Head of caudate nucleus (tissue), 42 donors: Measurements from ENCODE around the gene SMAD1.
"Not testable (repeated sequence)": the region's sequence is repeated elsewhere in the genome, so short reads cannot be mapped to it uniquely, and the experiment has no call there.

Source experiments
- DNase-seq, 42 donors: peaks; one replicate each; pipeline versions ENCODE4 v3.0.0 to v3.0.0-alpha.2; 2020 to 2021; ENCODE audit warnings: mixed read lengths in 7 of 42
- intact Hi-C: fragments of 100-400 bp; cut with DNase I; formaldehyde crosslinking; loops from one replicate; pipeline ENCODE4 v1.15.0; 2022

The SMAD1 gene

DNA sequence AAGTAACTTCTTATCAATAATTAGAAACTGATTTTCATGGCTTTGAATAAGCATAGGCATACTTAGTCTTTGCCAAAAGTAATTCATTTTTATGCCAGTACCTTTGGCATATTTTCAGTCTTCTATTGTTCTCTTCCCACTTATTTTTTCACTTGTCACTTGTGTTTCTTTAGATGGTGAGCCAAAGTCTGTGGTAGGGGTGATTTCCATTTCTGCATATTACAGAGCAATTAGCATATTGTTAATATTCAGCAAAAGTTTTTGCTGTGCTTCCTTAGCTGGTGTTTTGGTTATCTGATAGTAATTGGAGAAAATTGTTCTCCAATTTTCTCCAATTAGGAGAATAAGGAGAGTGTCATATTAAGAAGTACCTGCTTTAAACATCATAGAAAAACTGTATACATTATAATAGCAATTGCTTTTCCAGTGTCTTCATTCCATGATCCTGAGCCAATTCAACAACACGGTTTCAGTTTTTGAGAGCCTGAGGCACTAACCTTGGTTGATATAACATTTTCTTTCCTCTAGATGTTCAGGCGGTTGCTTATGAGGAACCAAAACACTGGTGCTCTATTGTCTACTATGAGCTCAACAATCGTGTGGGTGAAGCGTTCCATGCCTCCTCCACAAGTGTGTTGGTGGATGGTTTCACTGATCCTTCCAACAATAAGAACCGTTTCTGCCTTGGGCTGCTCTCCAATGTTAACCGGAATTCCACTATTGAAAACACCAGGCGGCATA, 64.7 kb downstream of the SMAD1 start:
- no peak for DNase-seq
- intact Hi-C loops, result no loop called here

DNA sequence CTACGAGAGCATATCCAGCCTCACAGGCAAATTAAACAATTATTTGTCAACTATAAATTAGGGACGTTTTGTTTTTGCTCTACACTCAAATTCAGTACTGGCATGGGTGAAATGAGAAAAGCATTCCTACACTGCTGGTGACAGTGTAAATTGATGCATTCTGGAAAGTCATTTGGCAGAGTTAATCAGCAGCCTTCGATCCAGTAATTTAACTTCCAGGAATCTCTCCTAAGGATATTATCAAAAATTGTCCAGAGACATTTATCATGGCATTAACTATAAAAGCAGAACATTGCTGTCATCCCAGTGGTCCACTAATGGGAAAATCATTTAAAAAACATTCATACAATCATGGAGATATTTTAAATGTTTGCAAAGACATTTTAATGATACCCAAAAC, 70.0 kb downstream of the SMAD1 start:
- intact Hi-C loops, result no loop called here
- DNase-seq, result no peak

GRCh38 chr4:145552181-145552822, 70.6 kb downstream of the SMAD1 start:
- no peak for DNase-seq
- intact Hi-C loops, result no loop called here

DNA sequence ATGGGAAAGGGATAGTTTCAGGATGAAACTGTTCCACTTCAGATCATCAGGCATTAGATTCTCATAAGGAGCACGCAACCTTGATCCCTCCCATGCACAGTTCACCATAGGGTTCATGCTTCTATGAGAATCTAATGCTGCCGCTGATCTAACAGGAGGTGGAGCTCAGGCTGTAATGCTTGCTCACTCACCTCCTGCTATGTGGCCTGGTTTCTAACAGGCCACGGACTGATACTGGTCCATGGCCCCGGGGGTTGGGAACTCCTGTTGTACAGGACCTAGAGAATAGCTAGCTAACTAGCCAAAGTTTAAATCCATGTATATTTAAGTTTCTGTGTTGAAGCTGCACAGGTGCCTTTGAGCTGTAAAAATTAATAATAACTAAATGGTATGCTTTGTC, 71.7 kb downstream of the SMAD1 start:
- DNase-seq, result no peak
- intact Hi-C loops, result no loop called here

DNA sequence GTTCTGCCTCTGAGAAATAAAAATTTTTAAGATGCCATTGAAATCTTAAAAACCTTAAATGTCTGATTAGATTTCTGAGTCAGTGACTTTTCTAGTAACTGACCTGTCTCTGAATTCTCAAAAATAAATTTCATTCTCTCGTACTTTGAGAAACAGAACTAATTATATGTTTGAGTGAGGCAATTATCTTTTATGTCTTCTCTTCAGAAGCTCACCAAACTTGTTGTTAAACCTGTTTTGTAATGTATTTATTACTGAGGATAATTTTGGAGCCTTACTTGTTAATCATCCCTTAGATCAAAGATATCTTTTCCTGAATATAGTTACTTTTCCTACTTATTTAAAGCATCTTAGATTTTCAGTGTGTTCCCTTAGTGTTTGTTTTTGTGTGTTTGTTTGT, 73.0 kb downstream of the SMAD1 start:
- intact Hi-C loops, result no loop called here

DNA sequence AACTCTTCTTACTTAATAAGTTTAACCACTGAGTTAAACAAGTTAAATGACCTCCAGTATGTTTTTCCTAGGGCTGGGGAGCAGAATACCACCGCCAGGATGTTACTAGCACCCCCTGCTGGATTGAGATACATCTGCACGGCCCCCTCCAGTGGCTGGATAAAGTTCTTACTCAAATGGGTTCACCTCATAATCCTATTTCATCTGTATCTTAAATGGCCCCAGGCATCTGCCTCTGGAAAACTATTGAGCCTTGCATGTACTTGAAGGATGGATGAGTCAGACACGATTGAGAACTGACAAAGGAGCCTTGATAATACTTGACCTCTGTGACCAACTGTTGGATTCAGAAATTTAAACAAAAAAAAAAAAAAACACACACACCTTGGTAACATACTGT, 76.1 kb downstream of the SMAD1 start:
- intact Hi-C loops, result no loop called here
- peak in 40 of 42 donors; percentile 22 to 86 (median 60) for DNase-seq

More for the DNA sequence above, 73.0 kb downstream of the SMAD1 start:
- DNase-seq, result no peak

GRCh38 chr4:145563293-145563985, 81.8 kb downstream of the SMAD1 start:
- no peak for DNase-seq
- intact Hi-C loops, result no loop called here

- intact Hi-C loops, result no loop called here
- no peak for DNase-seq
These were observed 82.9 kb downstream of the SMAD1 start for GRCh38 chr4:145564540-145564939.

- no peak for DNase-seq
- intact Hi-C loops, result no loop called here
These were observed 83.7 kb downstream of the SMAD1 start for GRCh38 chr4:145565328-145565727.

DNA sequence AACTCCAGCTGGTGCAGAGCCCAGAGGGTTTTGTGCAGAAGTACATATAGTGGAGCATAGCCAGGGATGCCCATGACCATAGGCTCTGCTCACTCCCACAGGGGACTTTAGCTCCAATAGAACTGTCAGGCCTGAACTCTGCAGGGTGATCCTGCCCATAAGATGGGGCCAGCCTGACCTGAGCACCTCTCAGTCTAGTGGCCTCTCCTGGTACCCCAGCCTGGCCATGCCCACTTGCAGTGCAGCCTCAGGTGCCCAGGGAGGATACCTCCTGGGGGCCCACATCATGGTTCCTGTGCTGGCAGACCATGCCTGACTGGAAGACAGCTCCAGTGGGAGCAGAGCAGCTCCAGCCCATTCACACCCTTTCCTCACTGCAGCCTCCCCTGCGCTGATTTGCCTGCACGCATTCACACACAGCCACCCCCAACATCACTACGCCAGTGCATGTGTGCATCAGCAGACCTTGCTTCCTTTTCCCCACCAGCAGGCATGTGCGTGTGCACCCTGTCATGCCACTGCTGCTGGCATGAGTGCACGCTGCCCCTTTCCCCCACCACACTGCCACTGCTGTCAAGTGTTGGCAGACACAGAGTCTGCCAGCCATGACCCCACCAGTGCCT, 84.5 kb downstream of the SMAD1 start:
- peak in 14 of 42 donors; percentile 10 to 53 (median 32) for DNase-seq
- intact Hi-C loops, result no loop called here

- intact Hi-C loops, result no loop called here
- DNase-seq, result peak in 25 of 42 donors; percentile 8 to 76 (median 33)
These were observed 85.1 kb downstream of the SMAD1 start for GRCh38 chr4:145566768-145567167.

DNA sequence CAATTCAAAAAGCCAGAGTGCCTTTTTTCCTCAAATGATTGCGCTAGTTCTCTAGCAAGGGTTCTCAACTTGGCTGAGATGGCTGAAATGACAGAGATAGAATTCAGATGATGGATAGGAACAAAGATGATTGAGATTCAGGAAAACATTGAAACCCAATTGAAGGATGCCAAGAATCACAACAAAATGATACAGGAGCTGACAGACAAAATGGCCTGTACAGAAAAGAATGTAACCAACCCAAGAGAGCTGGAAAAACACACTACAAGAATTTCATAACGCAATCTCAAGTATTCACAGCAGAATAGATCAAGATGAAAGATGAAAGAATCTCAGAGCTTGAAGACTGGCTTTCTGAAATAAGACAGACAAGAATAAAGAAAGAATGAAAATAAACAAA, 85.9 kb downstream of the SMAD1 start:
- intact Hi-C loops, result no loop called here
- DNase-seq, result no peak

DNA sequence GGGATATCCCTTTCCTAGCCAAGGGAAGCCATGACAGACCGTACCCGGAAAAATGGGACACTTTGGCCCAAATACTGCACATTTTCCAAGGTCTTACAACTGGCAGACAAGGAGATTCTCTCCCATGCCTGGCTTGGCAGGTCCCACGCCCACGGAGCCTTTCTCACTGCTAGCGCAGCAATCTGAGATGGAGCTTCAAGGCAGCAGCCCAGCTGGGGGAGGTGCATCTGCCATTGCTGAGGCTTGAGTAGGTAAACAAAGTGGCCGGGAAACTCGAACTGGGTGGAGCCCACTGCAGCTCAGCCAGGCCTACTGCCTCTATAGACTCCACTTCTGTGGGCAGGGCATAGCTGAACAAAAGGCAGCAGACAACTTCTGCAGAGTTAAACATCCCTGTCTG, 92.9 kb downstream of the SMAD1 start:
- DNase-seq, intact Hi-C loops: not testable (repeated sequence)

- DNase-seq, result peak in 5 of 42 donors; percentile 6 to 43 (median 21)
- intact Hi-C loops, result no loop called here
These were observed 99.3 kb downstream of the SMAD1 start for GRCh38 chr4:145580906-145581305.

- intact Hi-C loops, result no loop called here
- DNase-seq, result no peak
These were observed 101.8 kb downstream of the SMAD1 start for GRCh38 chr4:145583191-145584055.

DNA sequence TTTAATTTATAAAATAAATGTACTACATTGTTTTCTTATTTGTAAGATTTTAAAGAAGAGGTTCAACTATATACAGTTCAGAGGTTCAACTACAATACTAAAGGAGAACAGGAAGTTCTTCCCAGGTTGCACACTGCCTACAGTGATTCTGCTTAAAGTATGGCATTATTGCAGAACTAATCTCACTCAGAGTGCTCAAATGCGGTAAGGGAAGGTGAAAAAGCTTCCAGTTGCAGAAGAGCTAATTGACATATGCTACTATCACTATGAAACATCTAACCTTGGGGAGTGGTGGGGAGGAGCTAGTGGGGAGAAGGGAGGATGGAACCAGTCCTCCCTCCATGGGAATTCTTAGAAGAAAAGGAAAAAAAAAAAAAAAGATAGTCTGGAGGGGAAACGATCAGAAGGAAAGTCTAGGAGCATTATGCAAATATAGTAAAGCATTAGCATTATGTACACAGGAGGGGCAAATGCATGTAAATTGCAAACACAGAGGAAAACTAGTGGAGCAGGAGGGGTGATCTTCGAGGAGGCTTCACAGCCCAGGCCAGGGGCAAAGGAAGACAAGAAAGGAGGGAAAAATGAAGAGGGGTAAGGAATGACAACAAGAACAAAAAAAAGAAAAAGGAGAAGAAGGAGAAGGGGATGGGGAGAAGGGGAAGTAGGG, 105.6 kb downstream of the SMAD1 start:
- intact Hi-C loops, result no loop called here
- peak in 8 of 42 donors; percentile 6 to 56 (median 28) for DNase-seq

GRCh38 chr4:145589381-145589780, 107.7 kb downstream of the SMAD1 start:
- intact Hi-C loops, DNase-seq: not testable (repeated sequence)
